Neural cell (in vitro differentiated cells): Measurements from ENCODE around the gene OPRPN. TPM values are rescaled to one million over a fixed set of nuclear protein-coding genes. Genes with fewer than 3 reads are reported as not detected.

Experiments
- H2AFZ ChIP-seq: fragments of 200-600, 300-800 bp; sonication (generic), shearing (Covaris generic); 2 replicates; pipeline ENCODE4 v1.6.0; 2014; ENCODE audit warnings: low read depth, mild to moderate bottlenecking, antibody characterized with exemption, low read length, moderate library complexity
- H3F3A ChIP-seq: fragments of 200-600 bp; shearing (Covaris generic); 2 replicates; pipeline ENCODE4 v1.6.1; 2016; ENCODE audit warnings: mild to moderate bottlenecking, moderate library complexity, mixed read lengths, antibody characterized with exemption, low read length; ENCODE audit not compliant: insufficient read depth, poor library complexity, severe bottlenecking
- H3K27ac ChIP-seq: fragments of 200-600, 300-800 bp; sonication (generic), shearing (Covaris generic); 2 replicates; pipeline ENCODE4 v1.5.1; 2014; ENCODE audit warnings: mild to moderate bottlenecking, low read length, moderate library complexity
- H3K27me3 ChIP-seq: fragments of 300-800, 200-600 bp; sonication (generic), shearing (Covaris generic); 2 replicates; pipeline ENCODE4 v1.6.0; 2014; ENCODE audit warnings: mild to moderate bottlenecking, low read depth, low read length, moderate library complexity; ENCODE audit not compliant: insufficient read depth
- H3K36me3 ChIP-seq: fragments of 300-800, 200-600 bp; sonication (generic), shearing (Covaris generic); 2 replicates; pipeline ENCODE4 v1.5.1; 2014; ENCODE audit warnings: mild to moderate bottlenecking, antibody characterized with exemption, low read length, moderate library complexity; ENCODE audit not compliant: insufficient read depth
- H3K4me2 ChIP-seq: fragments of 300-800, 200-600 bp; sonication (generic), shearing (Covaris generic); 2 replicates; pipeline ENCODE4 v1.6.0; 2014; ENCODE audit warnings: mild to moderate bottlenecking, low read length
- H3K4me3 ChIP-seq: fragments of 300-800, 200-600 bp; sonication (generic), shearing (Covaris generic); 2 replicates; pipeline ENCODE4 v1.5.1; 2014; ENCODE audit warnings: mild to moderate bottlenecking, low read length, moderate library complexity
- H3K79me2 ChIP-seq: fragments of 200-600 bp; shearing (Covaris generic); replicated peaks from 2 replicates; pipeline ENCODE4 v1.6.0; 2014; ENCODE audit warnings: mild to moderate bottlenecking, low read length, moderate library complexity; ENCODE audit not compliant: insufficient read depth
- H3K9ac ChIP-seq: fragments of 300-800, 200-600 bp; sonication (generic), shearing (Covaris generic); 2 replicates; pipeline ENCODE4 v1.6.1; 2016; ENCODE audit warnings: mild to moderate bottlenecking, low read length, mixed read lengths
- H3K9me2 ChIP-seq: fragments of 200-600 bp; shearing (Covaris generic); 2 replicates; pipeline ENCODE4 v1.6.1; 2016; ENCODE audit warnings: mild to moderate bottlenecking, low read length, mixed read lengths; ENCODE audit not compliant: insufficient read depth
- H3K9me3 ChIP-seq: fragments of 200-600, 300-800 bp; sonication (generic), shearing (Covaris generic); 2 replicates; pipeline ENCODE4 v1.6.1; 2016; ENCODE audit warnings: mild to moderate bottlenecking, mixed run types, low read length, moderate library complexity, mixed read lengths
- H4K20me1 ChIP-seq: fragments of 200-600 bp; shearing (Covaris generic); 2 replicates; pipeline ENCODE4 v1.6.1; 2016; ENCODE audit warnings: mild to moderate bottlenecking, mixed run types; ENCODE audit not compliant: insufficient read depth
- EP300 ChIP-seq: fragments of 450-650 bp; conservative IDR thresholded peaks from 2 replicates; pipeline ENCODE4 v1.6.1; 2014; ENCODE audit warnings: antibody characterized with exemption, mild to moderate bottlenecking, moderate library complexity; ENCODE audit not compliant: poor library complexity, severe bottlenecking
- EZH2 ChIP-seq: fragments of 200-600, 300-800 bp; shearing (Covaris generic), sonication (generic); IDR thresholded peaks from 2 replicates; pipeline ENCODE4 v1.6.1; 2014; ENCODE audit warnings: antibody characterized with exemption, low read length, borderline replicate concordance, mild to moderate bottlenecking; ENCODE audit not compliant: insufficient read depth, poor library complexity, severe bottlenecking
- MXI1 ChIP-seq: fragments of 450-650 bp; conservative IDR thresholded peaks from 2 replicates; pipeline ENCODE4 v1.6.1; 2014; ENCODE audit warnings: antibody characterized with exemption, mild to moderate bottlenecking; ENCODE audit not compliant: poor library complexity, severe bottlenecking
- POLR2AphosphoS5 ChIP-seq: IDR thresholded peaks from 2 replicates; pipeline ENCODE4 v1.6.1; 2012
- RAD21 ChIP-seq: fragments of 450-650 bp; conservative IDR thresholded peaks from 2 replicates; pipeline ENCODE4 v1.6.1; 2014; ENCODE audit warnings: antibody characterized with exemption, mild to moderate bottlenecking, moderate library complexity
- REST ChIP-seq: IDR thresholded peaks from 2 replicates; pipeline ENCODE4 v1.6.1; 2012; ENCODE audit warnings: borderline replicate concordance
- SMC3 ChIP-seq: fragments of 450-650 bp; conservative IDR thresholded peaks from 2 replicates; pipeline ENCODE4 v1.6.1; 2014; ENCODE audit warnings: antibody characterized with exemption, mild to moderate bottlenecking, moderate library complexity; ENCODE audit not compliant: poor library complexity
- TAF1 ChIP-seq: IDR thresholded peaks from 2 replicates; pipeline ENCODE4 v1.6.1; 2012; ENCODE audit warnings: low read depth
- polyA plus RNA-seq: library from polyadenylated mRNA; depleted of rRNA; stranded (reverse); fragments of >200 nt; gene quantifications from 2 replicates; pipeline ENCODE4 v1.2.3, GENCODE V29; 2014
- TF ChIP-seq, protein P1 (sequence below): fragments of 450-650 bp; IDR thresholded peaks from 2 replicates; pipeline ENCODE4 v1.5.1; 2014; ENCODE audit warnings: antibody characterized with exemption, mild to moderate bottlenecking, moderate library complexity; ENCODE audit not compliant: poor library complexity, severe bottlenecking

OPRPN gene
- polyA plus RNA-seq, 1 donor from 2014 or later, result not detected

GRCh38 chr4:70372760-70373159 is 25.0 kb upstream of the OPRPN start:
- Histone ChIP-seq H2AFZ (no peak overlapping the region), H3K36me3 (no peaks in the 10 kb centered on the region), H3K79me2 (no peaks in the 10 kb centered on the region), H3K9ac (no peak overlapping the region), H3K9me2 (no peaks in the 10 kb centered on the region), H4K20me1 (no peaks in the 10 kb centered on the region), H3K9me3 (no peaks in the 10 kb centered on the region), H3K4me2 (no peak overlapping the region), H3K4me3 (no peak overlapping the region), H3K27ac (no peak overlapping the region), H3K27me3 (no peaks in the 10 kb centered on the region), H3F3A (no peaks in the 10 kb centered on the region)
- TF ChIP-seq EP300, result no peak
- no peak for TF ChIP-seq RAD21
- TF ChIP-seq MXI1, result no peak
- no peak for TF ChIP-seq TAF1
- TF ChIP-seq POLR2AphosphoS5, result no peak
- no peak for TF ChIP-seq SMC3
- no peak for TF ChIP-seq REST
- TF ChIP-seq EZH2, result no peak
- TF ChIP-seq, protein P1, sequence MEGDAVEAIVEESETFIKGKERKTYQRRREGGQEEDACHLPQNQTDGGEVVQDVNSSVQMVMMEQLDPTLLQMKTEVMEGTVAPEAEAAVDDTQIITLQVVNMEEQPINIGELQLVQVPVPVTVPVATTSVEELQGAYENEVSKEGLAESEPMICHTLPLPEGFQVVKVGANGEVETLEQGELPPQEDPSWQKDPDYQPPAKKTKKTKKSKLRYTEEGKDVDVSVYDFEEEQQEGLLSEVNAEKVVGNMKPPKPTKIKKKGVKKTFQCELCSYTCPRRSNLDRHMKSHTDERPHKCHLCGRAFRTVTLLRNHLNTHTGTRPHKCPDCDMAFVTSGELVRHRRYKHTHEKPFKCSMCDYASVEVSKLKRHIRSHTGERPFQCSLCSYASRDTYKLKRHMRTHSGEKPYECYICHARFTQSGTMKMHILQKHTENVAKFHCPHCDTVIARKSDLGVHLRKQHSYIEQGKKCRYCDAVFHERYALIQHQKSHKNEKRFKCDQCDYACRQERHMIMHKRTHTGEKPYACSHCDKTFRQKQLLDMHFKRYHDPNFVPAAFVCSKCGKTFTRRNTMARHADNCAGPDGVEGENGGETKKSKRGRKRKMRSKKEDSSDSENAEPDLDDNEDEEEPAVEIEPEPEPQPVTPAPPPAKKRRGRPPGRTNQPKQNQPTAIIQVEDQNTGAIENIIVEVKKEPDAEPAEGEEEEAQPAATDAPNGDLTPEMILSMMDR, result no peak

DNA sequence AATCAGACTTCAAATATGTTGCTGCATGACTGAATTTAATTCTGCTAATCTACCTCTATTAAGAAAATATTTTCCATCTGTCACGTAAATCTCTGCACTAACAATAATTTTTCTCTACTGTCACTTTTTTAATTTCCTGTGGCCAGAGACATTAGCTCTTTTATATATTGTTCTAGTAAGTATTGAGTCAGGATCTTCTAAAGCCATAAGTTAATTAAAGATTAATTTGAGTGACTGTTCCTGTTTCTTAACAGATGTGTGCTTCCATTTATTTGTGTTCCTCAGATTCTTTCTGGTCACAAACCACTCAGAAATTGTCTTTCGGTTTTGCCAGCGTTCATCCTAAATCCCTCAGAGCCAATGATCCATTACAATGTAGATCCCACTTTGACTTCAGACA is 17.2 kb upstream of the OPRPN start:
- no peak overlapping the region for H3K4me2 ChIP-seq
- H3K9me2 ChIP-seq, result no peaks in the 10 kb centered on the region
- H3K9me3 ChIP-seq, result no peaks in the 10 kb centered on the region
- H2AFZ ChIP-seq, result no peak overlapping the region
- H3K9ac ChIP-seq, result no peak overlapping the region
- H4K20me1 ChIP-seq, result no peaks in the 10 kb centered on the region
- no peaks in the 10 kb centered on the region for H3K27me3 ChIP-seq
- H3K36me3 ChIP-seq, result no peaks in the 10 kb centered on the region
- H3K79me2 ChIP-seq, result no peaks in the 10 kb centered on the region
- H3K27ac ChIP-seq, result no peak overlapping the region
- TF ChIP-seq, protein P1, result no peak
- TF ChIP-seq POLR2AphosphoS5, result no peak
- TF ChIP-seq RAD21, result no peak
- no peak for TF ChIP-seq EZH2
- no peak for TF ChIP-seq MXI1
- TF ChIP-seq TAF1, result no peak
- TF ChIP-seq EP300, result no peak
- no peak for TF ChIP-seq REST
- TF ChIP-seq SMC3, result no peak
- H3F3A ChIP-seq, result no peaks in the 10 kb centered on the region
- no peak overlapping the region for H3K4me3 ChIP-seq
